HepG2 (cell line): ENCODE data around the gene ITSN2. TPM values are rescaled to one million over a fixed set of nuclear protein-coding genes. Genes with fewer than 3 reads are reported as not detected.

Experiments used
- ATAC-seq: fragments of 200-7000 bp; cut with Tn5 transposase; 3 replicates; pipeline ENCODE4 v1.9.1; 2020; ENCODE audit warnings: mild to moderate bottlenecking, moderate library complexity
- BruUV-seq: library from RNA; stranded (reverse); fragments of 400-500 nt; replicated peaks from 2 replicates; lab custom pipeline; 2021; lab: Mats Ljungman, UMichigan
- CTCF ChIA-PET: fragments of 300-600 bp; formaldehyde crosslinking; extraction: SDS; loops from one replicate; lab custom pipeline; 2021; ENCODE audit warnings: low total read pairs, inconsistent platforms, low intra/inter-chr PET ratio; lab: Yijun Ruan, JAX
- POLR2A ChIA-PET: fragments of 350-600 bp; sonication (Branson Sonifier 250); formaldehyde crosslinking; loops from one replicate; lab custom pipeline; 2020; ENCODE audit warnings: antibody characterized with exemption, inconsistent platforms; lab: Yijun Ruan, JAX
- DNase-seq: peaks from one replicate; pipeline ENCODE4 v3.0.0-alpha.2; 2015; ENCODE audit warnings: low spot score
- FAIRE-seq: peaks from 3 replicates; lab custom pipeline; 2011; peaks lifted over from hg19 to GRCh38; lab: Jason Lieb, UNC
- H2AFZ ChIP-seq: one replicate; pipeline ENCODE4 v1.6.1; 2011; ENCODE audit warnings: low read length, inconsistent platforms
- H3K27ac ChIP-seq: fragments of 300-600 bp; 3 replicates; pipeline ENCODE4 v1.8.0; 2011; ENCODE audit warnings: mixed run types, mild to moderate bottlenecking, mixed read lengths, low read length, inconsistent platforms; ENCODE audit not compliant: insufficient read depth; ENCODE audit errors: extremely low read length
- H3K27me3 ChIP-seq, 2 experiments: fragments of 200-600 bp in 1 of 2; 2 replicates in 1 of 2; 3 replicates in 1 of 2; pipeline versions ENCODE4 v1.6.0 to v1.8.0; 2011; ENCODE audit warnings: low read length in 2 of 2, mild to moderate bottlenecking in 2 of 2, moderate library complexity in 2 of 2, inconsistent platforms in 1 of 2; ENCODE audit not compliant: insufficient read depth in 2 of 2, control insufficient read depth in 1 of 2
- H3K36me3 ChIP-seq, 2 experiments: fragments of 200-600 bp in 1 of 2; replicated peaks in 1 of 2; 2 replicates in 1 of 2; 3 replicates in 1 of 2; pipeline versions ENCODE4 v1.5.1 to v1.8.0; 2011; ENCODE audit warnings: low read length in 2 of 2, inconsistent platforms in 1 of 2; ENCODE audit not compliant: insufficient read depth in 2 of 2, control insufficient read depth in 1 of 2
- H3K4me1 ChIP-seq: 2 replicates; pipeline ENCODE4 v1.5.1; 2012; ENCODE audit warnings: low read length, inconsistent platforms; ENCODE audit not compliant: insufficient read depth
- H3K4me2 ChIP-seq: 2 replicates; pipeline ENCODE4 v1.6.0; 2011; ENCODE audit warnings: low read depth, low read length, inconsistent platforms
- H3K4me3 ChIP-seq, 3 experiments: fragments of 200-600 bp in 1 of 3; sonication (generic), shearing (Covaris generic) in 1 of 3; replicated peaks in 1 of 3; 2 replicates each; pipeline ENCODE4 v1.5.1; 2011 to 2016; ENCODE audit warnings: low read length in 3 of 3, inconsistent platforms in 2 of 3, low read depth in 2 of 3, mild to moderate bottlenecking in 2 of 3, control low read depth in 1 of 3, mixed read lengths in 1 of 3; ENCODE audit not compliant: insufficient read depth in 1 of 3
- H3K79me2 ChIP-seq: one replicate; pipeline ENCODE4 v1.6.1; 2011; ENCODE audit warnings: low read length, inconsistent platforms; ENCODE audit not compliant: insufficient read depth
- H3K9ac ChIP-seq: 2 replicates; pipeline ENCODE4 v1.6.0; 2011; ENCODE audit warnings: mild to moderate bottlenecking, low read depth, low read length, inconsistent platforms; ENCODE audit not compliant: insufficient read depth
- H3K9me3 ChIP-seq: 2 replicates; pipeline ENCODE4 v1.5.1; 2012; ENCODE audit warnings: mild to moderate bottlenecking, low read length
- H4K20me1 ChIP-seq: 2 replicates; pipeline ENCODE4 v1.6.0; 2011; ENCODE audit warnings: inconsistent platforms, mild to moderate bottlenecking, low read length, moderate library complexity; ENCODE audit not compliant: insufficient read depth
- ELK4 ChIP-seq: sonication (generic); formaldehyde crosslinking; IDR thresholded peaks from 2 replicates; pipeline ENCODE4 v1.9.0; 2021; ENCODE audit warnings: missing genetic modification reagents, borderline replicate concordance
- FOXO1 ChIP-seq: sonication (generic); formaldehyde crosslinking; IDR thresholded peaks from 2 replicates; pipeline ENCODE4 v1.4.0; 2020; ENCODE audit warnings: missing genetic modification reagents
- GABPA ChIP-seq, 2 experiments: IDR thresholded peaks; 2 replicates each; pipeline ENCODE4 v1.6.1; 2011 to 2016; ENCODE audit warnings: low read depth in 2 of 2, low read length in 1 of 2, missing biosample characterization in 1 of 2, missing genetic modification characterization in 1 of 2
- MYC ChIP-seq: sonication (generic); formaldehyde crosslinking; IDR thresholded peaks from 2 replicates; pipeline ENCODE4 v1.9.0; 2021; ENCODE audit warnings: missing genetic modification reagents, borderline replicate concordance
- POLR2AphosphoS5 ChIP-seq: IDR thresholded peaks from 2 replicates; pipeline ENCODE4 v1.6.1; 2012; ENCODE audit warnings: low read depth, low read length
- STAT6 ChIP-seq: sonication (generic); formaldehyde crosslinking; IDR thresholded peaks from 2 replicates; pipeline ENCODE4 v1.4.0; 2020; ENCODE audit warnings: missing genetic modification reagents, mild to moderate bottlenecking, borderline replicate concordance
- SYNCRIP ChIP-seq: fragments of 200-400 bp; formaldehyde crosslinking; IDR thresholded peaks from 2 replicates; pipeline ENCODE4 v1.6.1; 2018; ENCODE audit warnings: mild to moderate bottlenecking, low read depth, low read length; ENCODE audit not compliant: insufficient read depth
- TCF7 ChIP-seq: sonication (generic); IDR thresholded peaks from 2 replicates; pipeline ENCODE4 v1.6.1; 2016; ENCODE audit warnings: antibody characterized with exemption, low read depth
- TFDP1 ChIP-seq: IDR thresholded peaks from 2 replicates; pipeline ENCODE4 v1.6.1; 2016; ENCODE audit warnings: missing compliant biosample characterization, missing genetic modification reagents, borderline replicate concordance
- ZBTB2 ChIP-seq: sonication (generic); formaldehyde crosslinking; IDR thresholded peaks from 2 replicates; pipeline ENCODE4 v1.8.0; 2022; ENCODE audit warnings: low read depth, missing genetic modification reagents
- ZBTB39 ChIP-seq: sonication (generic); formaldehyde crosslinking; IDR thresholded peaks from 2 replicates; pipeline ENCODE4 v1.5.0; 2020; ENCODE audit warnings: missing genetic modification reagents
- ZNF101 ChIP-seq: sonication (generic); formaldehyde crosslinking; IDR thresholded peaks from 2 replicates; pipeline ENCODE4 v1.4.0; 2020; ENCODE audit warnings: mild to moderate bottlenecking, low read depth, missing genetic modification reagents, borderline replicate concordance
- ZNF800 ChIP-seq: sonication (generic); formaldehyde crosslinking; IDR thresholded peaks from 2 replicates; pipeline ENCODE4 v1.4.0; 2020; ENCODE audit warnings: missing genetic modification reagents
- in situ Hi-C: cut with HindIII; loops from 2 replicates; pipeline ENCODE4 v1.10.0; 2017; ENCODE audit warnings: low pct_unique_long_range_greater_than_20kb; ENCODE audit not compliant: extremely low pct_ligation_motif_present
- intact Hi-C: fragments of 100-400 bp; cut with micrococcal nuclease; formaldehyde crosslinking; loops from one replicate; pipeline ENCODE4 v1.10.0; 2022; ENCODE audit not compliant: unreplicated experiment
- polyA plus RNA-seq, 8 experiments: library from polyadenylated mRNA; depleted of rRNA in 3 of 8; stranded (reverse) in 7 of 8; unstranded in 1 of 8; fragments of >200 nt; fragmentation: Illumina TruSeq in 4 of 8; extraction: Trizol in 4 of 8; gene quantifications; 2 replicates each; pipeline versions ENCODE4 v1.2.1 to v1.2.3, GENCODE V29; 2011 to 2016; ENCODE audit warnings: low read depth in 4 of 8, missing spikeins in 1 of 8, mixed read lengths in 1 of 8; ENCODE audit not compliant: insufficient read depth in 1 of 8
- total RNA-seq, 5 experiments: library from RNA; depleted of rRNA; stranded (reverse); fragments of >200 nt; fragmentation: Illumina TruSeq; extraction: Trizol; gene quantifications; 2 replicates each; pipeline ENCODE4 v1.2.3, GENCODE V29; 2016; ENCODE audit warnings: low read depth in 1 of 5

Gene ITSN2
- total and polyA plus RNA-seq, 2 of the 13 experiments (the other 11 are each of a cell fraction or from before 2014, with no cell fraction given): 26.0 to 26.6 TPM

- peaks cover 0 to 20% of the 10 kb centered on the region in 2 experiments; a peak in 3 of 5 replicates for H3K36me3 ChIP-seq
- no peaks in the 10 kb centered on the region for H3K4me1 ChIP-seq
- H3K27me3 ChIP-seq: no peaks in the 10 kb centered on the region
- POLR2A ChIA-PET: no interaction called here
- FAIRE-seq (no peak), ATAC-seq (no peak), DNase-seq (no peak)
- H3K9me3 ChIP-seq: no peaks in the 10 kb centered on the region
- intact Hi-C loops (no loop called here), in situ Hi-C loops (no loop called here)
- BruUV-seq: no TSS peak
- no peak overlapping the region for H3K4me3 ChIP-seq
- no peak overlapping the region for H3K27ac ChIP-seq
- H2AFZ ChIP-seq: no peak overlapping the region
- H3K79me2 ChIP-seq: no peaks in the 10 kb centered on the region
- no peak overlapping the region for H3K9ac ChIP-seq
- H3K4me2 ChIP-seq: no peak overlapping the region
- no peaks in the 10 kb centered on the region for H4K20me1 ChIP-seq
- CTCF ChIA-PET: no interaction called here
- no peak for TF ChIP-seq TCF7
- no peak for TF ChIP-seq ZBTB2
- no peak for TF ChIP-seq ZBTB39
- TF ChIP-seq ELK4 (CRISPR knock-in tag): no peak
- TF ChIP-seq SYNCRIP: no peak
- TF ChIP-seq TFDP1: no peak
- no peak for TF ChIP-seq ZNF101 (CRISPR knock-in tag)
- TF ChIP-seq ZNF800 (CRISPR knock-in tag): no peak
- no peak for TF ChIP-seq MYC
- no peak for TF ChIP-seq GABPA (IDR thresholded peaks at IDR 0.05; ENCODE audit: low read depth, low read length)
- TF ChIP-seq GABPA (CRISPR knock-in tag; IDR thresholded peaks at IDR 0.05; ENCODE audit: low read depth): no peak
- TF ChIP-seq FOXO1 (CRISPR knock-in tag): no peak
- no peak for TF ChIP-seq STAT6
- no peak for TF ChIP-seq POLR2AphosphoS5
These were observed 101.6 kb downstream of the ITSN2 start for GRCh38 chr2:24258718-24259117.
